K562 (cell line): ENCODE results near the gene TUBB6. TPM values are rescaled to one million over a fixed set of nuclear protein-coding genes. Genes with fewer than 3 reads are reported as not detected.
A peak's percentile ranks its signal among the peaks of the same experiment; 100 is the strongest.

Experiments used
- ATAC-seq: fragments of 200-7000 bp; cut with Tn5 transposase; 3 replicates; pipeline ENCODE4 v1.9.1; 2020; ENCODE audit warnings: moderate library complexity
- BruUV-seq: library from RNA; stranded (reverse); fragments of 400-500 nt; replicated peaks from 2 replicates; lab custom pipeline; 2021; lab: Mats Ljungman, UMichigan
- CTCF ChIA-PET: fragments of 300-600 bp; formaldehyde crosslinking; extraction: SDS; loops from one replicate; lab custom pipeline; 2021; ENCODE audit warnings: low intra/inter-chr PET ratio; lab: Yijun Ruan, JAX
- POLR2A ChIA-PET: fragments of 300-600, 350-650 bp; sonication (Branson Sonifier 250); formaldehyde crosslinking; extraction: SDS; loops from one replicate; lab custom pipeline; 2021; ENCODE audit warnings: antibody characterized with exemption, inconsistent platforms; lab: Yijun Ruan, JAX
- DNase-seq, 4 experiments: peaks; one replicate each; pipeline versions ENCODE4 v3.0.0 to v3.0.0-alpha.2; 2011 to 2018; ENCODE audit warnings: low spot score in 3 of 4, mixed read lengths in 3 of 4; ENCODE audit errors: extremely low read depth in 1 of 4
- FAIRE-seq: peaks from 2 replicates; lab custom pipeline; 2011; peaks lifted over from hg19 to GRCh38; lab: Jason Lieb, UNC
- H2AFZ ChIP-seq: 2 replicates; pipeline ENCODE4 v1.6.0; 2011; ENCODE audit warnings: low read depth, low read length, control low read depth, inconsistent platforms
- H3K27ac ChIP-seq: fragments of 200-600 bp; 3 replicates; pipeline ENCODE4 v1.8.0; 2011; ENCODE audit warnings: low read depth, mild to moderate bottlenecking, control low read depth, inconsistent platforms, low read length, moderate library complexity, mixed read lengths; ENCODE audit errors: extremely low read depth
- H3K27me3 ChIP-seq, 2 experiments: fragments of 300-600 bp in 1 of 2; 2 replicates in 1 of 2; 3 replicates in 1 of 2; pipeline versions ENCODE4 v1.6.0 to v1.8.0; 2011; ENCODE audit warnings: inconsistent platforms in 2 of 2, low read length in 2 of 2, mild to moderate bottlenecking in 1 of 2, mixed read lengths in 1 of 2, moderate library complexity in 1 of 2; ENCODE audit not compliant: control insufficient read depth in 2 of 2, insufficient read depth in 2 of 2
- H3K36me3 ChIP-seq: fragments of 300-600 bp; 3 replicates; pipeline ENCODE4 v1.8.0; 2011; ENCODE audit warnings: mild to moderate bottlenecking, low read length, inconsistent platforms; ENCODE audit not compliant: control insufficient read depth, insufficient read depth
- H3K4me1 ChIP-seq, 2 experiments: fragments of 200-600 bp in 1 of 2; replicated peaks in 1 of 2; 2 replicates in 1 of 2; 3 replicates in 1 of 2; pipeline versions ENCODE4 v1.5.1 to v1.8.0; 2011; ENCODE audit warnings: inconsistent platforms in 2 of 2, low read length in 2 of 2, mild to moderate bottlenecking in 1 of 2, mixed read lengths in 1 of 2, moderate library complexity in 1 of 2; ENCODE audit not compliant: control insufficient read depth in 2 of 2, insufficient read depth in 2 of 2
- H3K4me2 ChIP-seq: 2 replicates; pipeline ENCODE4 v1.6.1; 2011; ENCODE audit warnings: low read length, control low read depth, inconsistent platforms, mixed read lengths; ENCODE audit not compliant: insufficient read depth
- H3K4me3 ChIP-seq: fragments of 200-600 bp; sonication (generic), shearing (Covaris generic); 2 replicates; pipeline ENCODE4 v1.5.1; 2016; ENCODE audit warnings: control low read depth, inconsistent platforms
- H3K79me2 ChIP-seq: fragments of 200-600 bp; 3 replicates; pipeline ENCODE4 v1.8.0; 2011; ENCODE audit warnings: low read length, inconsistent platforms; ENCODE audit not compliant: control insufficient read depth, insufficient read depth
- H3K9ac ChIP-seq, 2 experiments: 2 replicates each; pipeline versions ENCODE4 v1.6.0 to v1.6.1; 2011; ENCODE audit warnings: low read depth in 2 of 2, low read length in 2 of 2, control low read depth in 1 of 2, inconsistent platforms in 1 of 2, mild to moderate bottlenecking in 1 of 2, mixed read lengths in 1 of 2; ENCODE audit not compliant: insufficient read depth in 1 of 2
- H3K9me1 ChIP-seq: one replicate; pipeline ENCODE4 v1.6.0; 2011; ENCODE audit warnings: inconsistent platforms, mild to moderate bottlenecking, low read length, moderate library complexity; ENCODE audit not compliant: control insufficient read depth, insufficient read depth
- H3K9me3 ChIP-seq: replicated peaks from 2 replicates; pipeline ENCODE4 v1.5.1; 2011; ENCODE audit warnings: low read depth, low read length, inconsistent platforms; ENCODE audit not compliant: control insufficient read depth, insufficient read depth
- H4K20me1 ChIP-seq: replicated peaks from 2 replicates; pipeline ENCODE4 v1.6.1; 2011; ENCODE audit warnings: low read length, inconsistent platforms, mixed read lengths; ENCODE audit not compliant: control insufficient read depth, insufficient read depth
- BACH1 ChIP-seq: fragments of 200-800 bp; sonication (Bioruptor generic); IDR thresholded peaks from 2 replicates; pipeline ENCODE4 v1.6.1; 2016; ENCODE audit warnings: missing genetic modification characterization, missing compliant biosample characterization
- POLR2A ChIP-seq: fragments of 450-650 bp; conservative IDR thresholded peaks from 2 replicates; pipeline ENCODE4 v1.6.1; 2016
- RBBP5 ChIP-seq: fragments of 200-600 bp; sonication (generic); IDR thresholded peaks from 2 replicates; pipeline ENCODE4 v1.6.1; 2012; ENCODE audit warnings: borderline replicate concordance, mild to moderate bottlenecking, low read length, control low read depth, inconsistent platforms; ENCODE audit not compliant: insufficient read depth, poor library complexity, severe bottlenecking
- RBM15 ChIP-seq: fragments of 200-400 bp; formaldehyde crosslinking; IDR thresholded peaks from 2 replicates; pipeline ENCODE4 v1.6.1; 2018; ENCODE audit warnings: mild to moderate bottlenecking, low read length, moderate library complexity; ENCODE audit not compliant: insufficient read depth
- RCOR1 ChIP-seq, 2 experiments: IDR thresholded peaks; 2 replicates each; pipeline ENCODE4 v1.6.1; 2012; ENCODE audit warnings: low read depth in 2 of 2, low read length in 2 of 2, borderline replicate concordance in 1 of 2, improper control_type of control experiment in 1 of 2
- ZFP36 ChIP-seq: fragments of 150-350 bp; IDR thresholded peaks from 2 replicates; pipeline ENCODE4 v1.6.1; 2018; ENCODE audit warnings: low read length, low read depth; ENCODE audit not compliant: partially characterized antibody
- ZZZ3 ChIP-seq: fragments of 450-650 bp; IDR thresholded peaks from 2 replicates; pipeline ENCODE4 v1.6.1; 2016; ENCODE audit warnings: antibody characterized with exemption, mild to moderate bottlenecking, moderate library complexity
- WGBS: fragments of 100-300 bp; shearing (Covaris generic); methylation state at CpG from one replicate; pipeline ENCODE4 v1.1.6; 2016; ENCODE audit warnings: low coverage, mixed read lengths; ENCODE audit not compliant: insufficient coverage; ENCODE audit errors: missing lambda C conversion rate; 5-methylcytosine and 5-hydroxymethylcytosine counted together
- in situ Hi-C: fragments of 300-500 bp; cut with MboI; formaldehyde crosslinking; loops from 4 replicates; pipeline ENCODE4 v1.15.0; 2018; ENCODE audit warnings: inconsistent platforms, mixed read lengths
- intact Hi-C: fragments of 100-400 bp; cut with micrococcal nuclease; formaldehyde crosslinking; loops from 2 replicates; pipeline ENCODE4 v1.14.2; 2022
- polyA plus RNA-seq, 8 experiments: library from polyadenylated mRNA; depleted of rRNA in 4 of 8; stranded (reverse) in 5 of 8; unstranded in 3 of 8; fragments of >200 nt; fragmentation: Nextera tagmentation in 2 of 8; fragmentation: Illumina TruSeq in 1 of 8; extraction: Ambion mirVana in 2 of 8; extraction: Trizol in 1 of 8; gene quantifications; 2 replicates each; pipeline versions ENCODE4 v1.2.1 to v1.2.3, GENCODE V29; 2011 to 2014; ENCODE audit warnings: inconsistent platforms in 1 of 8, missing spikeins in 1 of 8
- total RNA-seq, 7 experiments: library from RNA; depleted of rRNA in 6 of 7; stranded (reverse); fragments of >200 nt in 6 of 7; fragmentation: Illumina TruSeq in 2 of 7; extraction: Trizol in 2 of 7; gene quantifications; 2 replicates each; pipeline versions ENCODE4 v1.2.1 to v1.2.3, GENCODE V29; 2011 to 2021; ENCODE audit warnings: low replicate concordance in 1 of 7
- TF ChIP-seq, protein P1 (sequence below), 2 experiments: fragments of 450-650 bp in 1 of 2; sonication (generic) in 1 of 2; formaldehyde crosslinking in 1 of 2; IDR thresholded peaks; 2 replicates each; pipeline versions ENCODE4 v1.7.1 to v1.9.0; 2016 to 2022; ENCODE audit warnings: inconsistent platforms in 1 of 2, mild to moderate bottlenecking in 1 of 2, missing genetic modification reagents in 1 of 2
- TF ChIP-seq, protein P2 (sequence below): fragments of 250-450 bp; sonication (Bioruptor Pico); IDR thresholded peaks from 2 replicates; pipeline ENCODE4 v1.8.0; 2022; ENCODE audit warnings: moderate library complexity, mild to moderate bottlenecking, inconsistent platforms

TUBB6 gene
- total and polyA plus RNA-seq, 9 of the 15 experiments (the other 6 are each of a cell fraction or from before 2014, with no cell fraction given), result 43.9 to 404 (median 81.1) TPM

DNA sequence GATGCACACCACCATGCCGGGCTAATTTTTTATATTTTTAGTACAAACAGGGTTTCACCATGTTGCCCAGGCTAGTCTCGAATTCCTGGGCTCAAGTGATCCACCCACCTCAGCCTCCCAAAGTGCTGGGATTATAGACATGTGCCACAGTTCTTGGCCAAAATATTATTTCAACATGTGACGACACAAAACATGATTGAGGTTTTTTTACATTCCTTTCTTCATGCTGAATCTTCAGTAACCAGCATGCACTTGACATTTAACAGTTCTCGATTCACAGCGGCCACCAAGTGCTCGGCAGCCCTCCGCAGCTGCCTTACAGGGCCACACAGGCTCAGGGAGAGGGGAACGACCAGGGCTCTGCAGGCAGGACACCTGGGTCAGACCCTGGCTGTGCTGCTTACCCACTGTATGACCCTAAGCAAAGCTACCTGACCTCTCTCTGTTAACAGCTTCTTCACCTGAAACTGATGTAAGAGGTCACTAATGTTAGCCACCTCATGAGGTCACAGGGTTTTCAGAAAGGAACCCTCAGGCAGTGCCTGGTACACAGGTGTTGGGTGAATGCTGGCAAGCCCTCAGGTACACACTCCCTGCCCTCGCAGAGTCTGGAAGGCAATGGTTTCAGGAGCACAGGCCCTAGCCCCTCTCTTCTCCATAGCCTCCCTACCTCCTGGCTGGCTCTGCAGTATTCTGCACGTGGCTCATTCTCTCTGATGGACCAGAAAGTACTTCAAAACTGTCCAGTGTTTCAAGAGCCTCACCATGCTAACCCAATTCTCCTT, 25.7 kb downstream of the TUBB6 start:
- Histone ChIP-seq H3K79me2 (no peaks in the 10 kb centered on the region; the same call in 2 of the 3 replicates), H3K9me3 (no peaks in the 10 kb centered on the region), H3K9ac (no peak overlapping the region), H3K27me3 (no peaks in the 10 kb centered on the region), H2AFZ (no peak overlapping the region), H3K4me3 (no peak overlapping the region), H3K36me3 (peaks cover 75% of the 10 kb centered on the region), H3K9me1 (no peaks in the 10 kb centered on the region), H3K4me1 (no peaks in the 10 kb centered on the region; a peak in 1 of 5 replicates), H3K27ac (no peak overlapping the region), H4K20me1 (peaks cover 4% of the 10 kb centered on the region; the same call in 1 of the 2 replicates), H3K4me2 (no peak overlapping the region)
- ChIA-PET POLR2A (interaction anchor here (0.6 to 1.7 kb wide), 2 partner anchors 9 to 43 kb away, joined by 3 to 10 read pairs; partner anchors contain the start of gene AFG3L2), CTCF (no interaction called here)
- in situ Hi-C loops, result no loop called here
- 94% methylated on average over 10 of the region's 10 CpGs for WGBS
- no TSS peak for BruUV-seq
- peak; percentile 26; the same call in 2 of the 3 replicates for ATAC-seq
- intact Hi-C loops, result no loop called here
- no peak for DNase-seq
- no peak for FAIRE-seq
- TF ChIP-seq RCOR1 (IDR thresholded peaks at IDR 0.05; ENCODE audit: borderline replicate concordance in 1 of 2, low read depth in 2 of 2, low read length in 2 of 2) (no peak), RBM15 (no peak), POLR2A (no peak), RBBP5 (no peak), BACH1 (tag) (no peak), ZFP36 (no peak), ZZZ3 (no peak)
- TF ChIP-seq, protein P1, sequence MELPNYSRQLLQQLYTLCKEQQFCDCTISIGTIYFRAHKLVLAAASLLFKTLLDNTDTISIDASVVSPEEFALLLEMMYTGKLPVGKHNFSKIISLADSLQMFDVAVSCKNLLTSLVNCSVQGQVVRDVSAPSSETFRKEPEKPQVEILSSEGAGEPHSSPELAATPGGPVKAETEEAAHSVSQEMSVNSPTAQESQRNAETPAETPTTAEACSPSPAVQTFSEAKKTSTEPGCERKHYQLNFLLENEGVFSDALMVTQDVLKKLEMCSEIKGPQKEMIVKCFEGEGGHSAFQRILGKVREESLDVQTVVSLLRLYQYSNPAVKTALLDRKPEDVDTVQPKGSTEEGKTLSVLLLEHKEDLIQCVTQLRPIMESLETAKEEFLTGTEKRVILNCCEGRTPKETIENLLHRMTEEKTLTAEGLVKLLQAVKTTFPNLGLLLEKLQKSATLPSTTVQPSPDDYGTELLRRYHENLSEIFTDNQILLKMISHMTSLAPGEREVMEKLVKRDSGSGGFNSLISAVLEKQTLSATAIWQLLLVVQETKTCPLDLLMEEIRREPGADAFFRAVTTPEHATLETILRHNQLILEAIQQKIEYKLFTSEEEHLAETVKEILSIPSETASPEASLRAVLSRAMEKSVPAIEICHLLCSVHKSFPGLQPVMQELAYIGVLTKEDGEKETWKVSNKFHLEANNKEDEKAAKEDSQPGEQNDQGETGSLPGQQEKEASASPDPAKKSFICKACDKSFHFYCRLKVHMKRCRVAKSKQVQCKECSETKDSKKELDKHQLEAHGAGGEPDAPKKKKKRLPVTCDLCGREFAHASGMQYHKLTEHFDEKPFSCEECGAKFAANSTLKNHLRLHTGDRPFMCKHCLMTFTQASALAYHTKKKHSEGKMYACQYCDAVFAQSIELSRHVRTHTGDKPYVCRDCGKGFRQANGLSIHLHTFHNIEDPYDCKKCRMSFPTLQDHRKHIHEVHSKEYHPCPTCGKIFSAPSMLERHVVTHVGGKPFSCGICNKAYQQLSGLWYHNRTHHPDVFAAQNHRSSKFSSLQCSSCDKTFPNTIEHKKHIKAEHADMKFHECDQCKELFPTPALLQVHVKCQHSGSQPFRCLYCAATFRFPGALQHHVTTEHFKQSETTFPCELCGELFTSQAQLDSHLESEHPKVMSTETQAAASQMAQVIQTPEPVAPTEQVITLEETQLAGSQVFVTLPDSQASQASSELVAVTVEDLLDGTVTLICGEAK (IDR thresholded peaks at IDR 0.05), result no peak
- TF ChIP-seq, protein P1 (CRISPR knock-in tag; IDR thresholded peaks at IDR 0.05), result no peak
- TF ChIP-seq, protein P2, sequence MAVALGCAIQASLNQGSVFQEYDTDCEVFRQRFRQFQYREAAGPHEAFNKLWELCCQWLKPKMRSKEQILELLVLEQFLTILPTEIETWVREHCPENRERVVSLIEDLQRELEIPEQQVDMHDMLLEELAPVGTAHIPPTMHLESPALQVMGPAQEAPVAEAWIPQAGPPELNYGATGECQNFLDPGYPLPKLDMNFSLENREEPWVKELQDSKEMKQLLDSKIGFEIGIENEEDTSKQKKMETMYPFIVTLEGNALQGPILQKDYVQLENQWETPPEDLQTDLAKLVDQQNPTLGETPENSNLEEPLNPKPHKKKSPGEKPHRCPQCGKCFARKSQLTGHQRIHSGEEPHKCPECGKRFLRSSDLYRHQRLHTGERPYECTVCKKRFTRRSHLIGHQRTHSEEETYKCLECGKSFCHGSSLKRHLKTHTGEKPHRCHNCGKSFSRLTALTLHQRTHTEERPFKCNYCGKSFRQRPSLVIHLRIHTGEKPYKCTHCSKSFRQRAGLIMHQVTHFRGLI (CRISPR knock-in tag), result no peak
